HepG2 (cell line): Measurements from ENCODE around the gene FAM222A. TPM values are rescaled to one million over a fixed set of nuclear protein-coding genes. Genes with fewer than 3 reads are reported as not detected.

ENCODE experiments used
- BRD4 ChIP-seq: sonication (generic); formaldehyde crosslinking; IDR thresholded peaks from 2 replicates; pipeline ENCODE4 v1.4.0; 2020; ENCODE audit warnings: missing genetic modification reagents
- ESRRA ChIP-seq: sonication (generic); formaldehyde crosslinking; IDR thresholded peaks from 2 replicates; pipeline ENCODE4 v1.5.1; 2020; ENCODE audit warnings: mild to moderate bottlenecking, low read depth, missing genetic modification reagents
- ETV5 ChIP-seq: IDR thresholded peaks from 2 replicates; pipeline ENCODE4 v1.6.1; 2018; ENCODE audit warnings: missing biosample characterization, missing genetic modification reagents, inconsistent platforms, borderline replicate concordance
- FOSL2 ChIP-seq: sonication (generic); formaldehyde crosslinking; IDR thresholded peaks from 2 replicates; pipeline ENCODE4 v1.4.0; 2020; ENCODE audit warnings: missing genetic modification reagents
- FOXP4 ChIP-seq: sonication (generic); formaldehyde crosslinking; IDR thresholded peaks from 2 replicates; pipeline ENCODE4 v1.4.0; 2020; ENCODE audit warnings: missing genetic modification reagents
- GFI1 ChIP-seq: sonication (generic); formaldehyde crosslinking; IDR thresholded peaks from 2 replicates; pipeline ENCODE4 v1.5.0; 2020; ENCODE audit warnings: missing genetic modification reagents, mild to moderate bottlenecking, borderline replicate concordance
- HNRNPL ChIP-seq: fragments of 200-400 bp; formaldehyde crosslinking; IDR thresholded peaks from 2 replicates; pipeline ENCODE4 v1.6.1; 2017; ENCODE audit warnings: mild to moderate bottlenecking, low read depth, low read length
- JUN ChIP-seq: sonication (generic); formaldehyde crosslinking; IDR thresholded peaks from 2 replicates; pipeline ENCODE4 v1.4.0; 2020; ENCODE audit warnings: mild to moderate bottlenecking, missing genetic modification reagents
- MEIS2 ChIP-seq: sonication (generic); formaldehyde crosslinking; IDR thresholded peaks from 2 replicates; pipeline ENCODE4 v1.9.0; 2021; ENCODE audit warnings: mild to moderate bottlenecking, missing genetic modification reagents
- MIXL1 ChIP-seq: IDR thresholded peaks from 2 replicates; pipeline ENCODE4 v1.6.1; 2016
- PHF21A ChIP-seq: sonication (generic); formaldehyde crosslinking; IDR thresholded peaks from 2 replicates; pipeline ENCODE4 v1.5.0; 2020; ENCODE audit warnings: mild to moderate bottlenecking, missing genetic modification reagents
- RELA ChIP-seq: sonication (generic); formaldehyde crosslinking; IDR thresholded peaks from 2 replicates; pipeline ENCODE4 v1.4.0; 2020; ENCODE audit warnings: missing genetic modification reagents
- RXRB ChIP-seq: IDR thresholded peaks from 2 replicates; pipeline ENCODE4 v1.6.1; 2016; ENCODE audit warnings: borderline replicate concordance, missing genetic modification reagents, missing compliant biosample characterization
- SALL1 ChIP-seq: sonication (generic); formaldehyde crosslinking; IDR thresholded peaks from 2 replicates; pipeline ENCODE4 v1.8.0; 2022; ENCODE audit warnings: mild to moderate bottlenecking, missing genetic modification reagents
- ZNF121 ChIP-seq: sonication (generic); formaldehyde crosslinking; IDR thresholded peaks from 2 replicates; pipeline ENCODE4 v1.5.0; 2020; ENCODE audit warnings: mild to moderate bottlenecking, missing genetic modification reagents
- ZNF180 ChIP-seq: sonication (generic); formaldehyde crosslinking; IDR thresholded peaks from 2 replicates; pipeline ENCODE4 v1.4.0; 2020; ENCODE audit warnings: low read depth, missing genetic modification reagents, borderline replicate concordance
- ZNF383 ChIP-seq: sonication (generic); formaldehyde crosslinking; IDR thresholded peaks from 2 replicates; pipeline ENCODE4 v1.4.0; 2020; ENCODE audit warnings: missing genetic modification reagents, mild to moderate bottlenecking, borderline replicate concordance
- ZNF441 ChIP-seq: sonication (generic); formaldehyde crosslinking; IDR thresholded peaks from 2 replicates; pipeline ENCODE4 v1.7.0; 2021; ENCODE audit warnings: missing genetic modification reagents, borderline replicate concordance
- ZNF609 ChIP-seq: sonication (generic); formaldehyde crosslinking; IDR thresholded peaks from 2 replicates; pipeline ENCODE4 v1.4.0; 2020; ENCODE audit warnings: mild to moderate bottlenecking, missing genetic modification reagents, borderline replicate concordance
- ZNF674 ChIP-seq: sonication (generic); formaldehyde crosslinking; IDR thresholded peaks from 2 replicates; pipeline ENCODE4 v1.5.0; 2020; ENCODE audit warnings: low read depth, mild to moderate bottlenecking, missing genetic modification reagents
- ZNF691 ChIP-seq: sonication (generic); formaldehyde crosslinking; IDR thresholded peaks from 2 replicates; pipeline ENCODE4 v1.4.0; 2020; ENCODE audit warnings: missing genetic modification reagents, low read depth, mild to moderate bottlenecking, borderline replicate concordance
- polyA plus RNA-seq, 8 experiments: library from polyadenylated mRNA; depleted of rRNA in 3 of 8; stranded (reverse) in 7 of 8; unstranded in 1 of 8; fragments of >200 nt; fragmentation: Illumina TruSeq in 4 of 8; extraction: Trizol in 4 of 8; gene quantifications; 2 replicates each; pipeline versions ENCODE4 v1.2.1 to v1.2.3, GENCODE V29; 2011 to 2016; ENCODE audit warnings: low read depth in 4 of 8, missing spikeins in 1 of 8, mixed read lengths in 1 of 8; ENCODE audit not compliant: insufficient read depth in 1 of 8
- total RNA-seq, 5 experiments: library from RNA; depleted of rRNA; stranded (reverse); fragments of >200 nt; fragmentation: Illumina TruSeq; extraction: Trizol; gene quantifications; 2 replicates each; pipeline ENCODE4 v1.2.3, GENCODE V29; 2016; ENCODE audit warnings: low read depth in 1 of 5

FAM222A gene
- total and polyA plus RNA-seq, 2 of the 13 experiments (the other 11 are each of a cell fraction or from before 2014, with no cell fraction given): 2.7 to 9.6 TPM

- TF ChIP-seq ZNF691 (CRISPR knock-in tag): 0 out of 2 replicates have a peak, but pooled peaks have one; percentile 67
- TF ChIP-seq ZNF609 (CRISPR knock-in tag): peak; percentile 56; the same call in 1 of the 2 replicates
- no peak for TF ChIP-seq ZNF674 (CRISPR knock-in tag)
- no peak for TF ChIP-seq ZNF383
- peak; percentile 43 for TF ChIP-seq SALL1 (CRISPR knock-in tag)
- TF ChIP-seq MEIS2: 0 out of 2 replicates have a peak, but pooled peaks have one; percentile 54
- TF ChIP-seq ZNF180 (CRISPR knock-in tag): no peak
- TF ChIP-seq FOSL2: no peak
- 0 out of 2 replicates have a peak, but pooled peaks have one; percentile 16 for TF ChIP-seq MIXL1 (CRISPR knock-in tag)
- no peak for TF ChIP-seq RELA (CRISPR knock-in tag)
- peak; percentile 60; the same call in 1 of the 2 replicates for TF ChIP-seq ETV5
- no peak for TF ChIP-seq ZNF441 (CRISPR knock-in tag)
- TF ChIP-seq JUN (CRISPR knock-in tag): peak; percentile 28; the same call in 1 of the 2 replicates
- peak; percentile 92 for TF ChIP-seq ZNF121 (CRISPR knock-in tag)
- TF ChIP-seq RXRB (CRISPR knock-in tag): peak; percentile 11; the same call in 1 of the 2 replicates
- TF ChIP-seq FOXP4 (CRISPR knock-in tag): peak; percentile 38; the same call in 1 of the 2 replicates
- TF ChIP-seq BRD4 (CRISPR knock-in tag): no peak
- no peak for TF ChIP-seq HNRNPL
- 0 out of 2 replicates have a peak, but pooled peaks have one; percentile 24 for TF ChIP-seq ESRRA (CRISPR knock-in tag)
- TF ChIP-seq PHF21A: peak; percentile 59; the same call in 1 of the 2 replicates
- peak; percentile 30; the same call in 1 of the 2 replicates for TF ChIP-seq GFI1 (CRISPR knock-in tag)
Observed at GRCh38 chr12:109752117-109753053, 38.8 kb downstream of the FAM222A start (continued).
